ENCODE data around the gene AGL. TPM values are rescaled to one million over a fixed set of nuclear protein-coding genes. Genes with fewer than 3 reads are reported as not detected.

Gene AGL
- total and polyA plus RNA-seq, 2 of the 8 experiments (the other 6 are each of a cell fraction or from before 2014, with no cell fraction given): 2.7 to 19.2 TPM

GRCh38 chr1:99811747-99812146, 38.4 kb upstream of the AGL start (continued):
- TF ChIP-seq CHD7 (IDR thresholded peaks at IDR 0.05; ENCODE audit: insufficient replicate concordance, low read length): no peak
- TF ChIP-seq RBBP5 (IDR thresholded peaks at IDR 0.05; ENCODE audit: borderline replicate concordance, low read depth, low read length): no peak
- no peak for TF ChIP-seq ASH2L (IDR thresholded peaks at IDR 0.05; ENCODE audit: low read length)
- TF ChIP-seq ATF3 (IDR thresholded peaks at IDR 0.05; ENCODE audit: insufficient read depth, low read depth, low read length): no peak
- TF ChIP-seq TAF1 (IDR thresholded peaks at IDR 0.05; ENCODE audit: low read depth, low read length): no peak
- TF ChIP-seq SP1 (IDR thresholded peaks at IDR 0.05; ENCODE audit: low read depth, low read length): no peak
- TF ChIP-seq, protein P1, sequence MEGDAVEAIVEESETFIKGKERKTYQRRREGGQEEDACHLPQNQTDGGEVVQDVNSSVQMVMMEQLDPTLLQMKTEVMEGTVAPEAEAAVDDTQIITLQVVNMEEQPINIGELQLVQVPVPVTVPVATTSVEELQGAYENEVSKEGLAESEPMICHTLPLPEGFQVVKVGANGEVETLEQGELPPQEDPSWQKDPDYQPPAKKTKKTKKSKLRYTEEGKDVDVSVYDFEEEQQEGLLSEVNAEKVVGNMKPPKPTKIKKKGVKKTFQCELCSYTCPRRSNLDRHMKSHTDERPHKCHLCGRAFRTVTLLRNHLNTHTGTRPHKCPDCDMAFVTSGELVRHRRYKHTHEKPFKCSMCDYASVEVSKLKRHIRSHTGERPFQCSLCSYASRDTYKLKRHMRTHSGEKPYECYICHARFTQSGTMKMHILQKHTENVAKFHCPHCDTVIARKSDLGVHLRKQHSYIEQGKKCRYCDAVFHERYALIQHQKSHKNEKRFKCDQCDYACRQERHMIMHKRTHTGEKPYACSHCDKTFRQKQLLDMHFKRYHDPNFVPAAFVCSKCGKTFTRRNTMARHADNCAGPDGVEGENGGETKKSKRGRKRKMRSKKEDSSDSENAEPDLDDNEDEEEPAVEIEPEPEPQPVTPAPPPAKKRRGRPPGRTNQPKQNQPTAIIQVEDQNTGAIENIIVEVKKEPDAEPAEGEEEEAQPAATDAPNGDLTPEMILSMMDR (IDR thresholded peaks at IDR 0.05; ENCODE audit: control extremely low read depth in 1 of 3, insufficient read depth in 1 of 3, low read depth in 1 of 3, low read length in 3 of 3): no peak
